HepG2 (cell line): ENCODE data around the gene MAPK4. TPM values are rescaled to one million over a fixed set of nuclear protein-coding genes. Genes with fewer than 3 reads are reported as not detected.

ENCODE experiments used
- ATAC-seq: fragments of 200-7000 bp; cut with Tn5 transposase; 3 replicates; pipeline ENCODE4 v1.9.1; 2020; ENCODE audit warnings: mild to moderate bottlenecking, moderate library complexity
- BruUV-seq: library from RNA; stranded (reverse); fragments of 400-500 nt; replicated peaks from 2 replicates; lab custom pipeline; 2021; lab: Mats Ljungman, UMichigan
- CTCF ChIA-PET: fragments of 300-600 bp; formaldehyde crosslinking; extraction: SDS; loops from one replicate; lab custom pipeline; 2021; ENCODE audit warnings: low total read pairs, inconsistent platforms, low intra/inter-chr PET ratio; lab: Yijun Ruan, JAX
- POLR2A ChIA-PET: fragments of 350-600 bp; sonication (Branson Sonifier 250); formaldehyde crosslinking; loops from one replicate; lab custom pipeline; 2020; ENCODE audit warnings: antibody characterized with exemption, inconsistent platforms; lab: Yijun Ruan, JAX
- DNase-seq: peaks from one replicate; pipeline ENCODE4 v3.0.0-alpha.2; 2015; ENCODE audit warnings: low spot score
- FAIRE-seq: peaks from 3 replicates; lab custom pipeline; 2011; peaks lifted over from hg19 to GRCh38; lab: Jason Lieb, UNC
- H2AFZ ChIP-seq: one replicate; pipeline ENCODE4 v1.6.1; 2011; ENCODE audit warnings: low read length, inconsistent platforms
- H3K27ac ChIP-seq: fragments of 300-600 bp; 3 replicates; pipeline ENCODE4 v1.8.0; 2011; ENCODE audit warnings: mixed run types, mild to moderate bottlenecking, mixed read lengths, low read length, inconsistent platforms; ENCODE audit not compliant: insufficient read depth; ENCODE audit errors: extremely low read length
- H3K27me3 ChIP-seq, 2 experiments: fragments of 200-600 bp in 1 of 2; 2 replicates in 1 of 2; 3 replicates in 1 of 2; pipeline versions ENCODE4 v1.6.0 to v1.8.0; 2011; ENCODE audit warnings: low read length in 2 of 2, mild to moderate bottlenecking in 2 of 2, moderate library complexity in 2 of 2, inconsistent platforms in 1 of 2; ENCODE audit not compliant: insufficient read depth in 2 of 2, control insufficient read depth in 1 of 2
- H3K36me3 ChIP-seq, 2 experiments: fragments of 200-600 bp in 1 of 2; replicated peaks in 1 of 2; 2 replicates in 1 of 2; 3 replicates in 1 of 2; pipeline versions ENCODE4 v1.5.1 to v1.8.0; 2011; ENCODE audit warnings: low read length in 2 of 2, inconsistent platforms in 1 of 2; ENCODE audit not compliant: insufficient read depth in 2 of 2, control insufficient read depth in 1 of 2
- H3K4me1 ChIP-seq: 2 replicates; pipeline ENCODE4 v1.5.1; 2012; ENCODE audit warnings: low read length, inconsistent platforms; ENCODE audit not compliant: insufficient read depth
- H3K4me2 ChIP-seq: 2 replicates; pipeline ENCODE4 v1.6.0; 2011; ENCODE audit warnings: low read depth, low read length, inconsistent platforms
- H3K4me3 ChIP-seq, 3 experiments: fragments of 200-600 bp in 1 of 3; sonication (generic), shearing (Covaris generic) in 1 of 3; replicated peaks in 1 of 3; 2 replicates each; pipeline ENCODE4 v1.5.1; 2011 to 2016; ENCODE audit warnings: low read length in 3 of 3, inconsistent platforms in 2 of 3, low read depth in 2 of 3, mild to moderate bottlenecking in 2 of 3, control low read depth in 1 of 3, mixed read lengths in 1 of 3; ENCODE audit not compliant: insufficient read depth in 1 of 3
- H3K79me2 ChIP-seq: one replicate; pipeline ENCODE4 v1.6.1; 2011; ENCODE audit warnings: low read length, inconsistent platforms; ENCODE audit not compliant: insufficient read depth
- H3K9ac ChIP-seq: 2 replicates; pipeline ENCODE4 v1.6.0; 2011; ENCODE audit warnings: mild to moderate bottlenecking, low read depth, low read length, inconsistent platforms; ENCODE audit not compliant: insufficient read depth
- H3K9me3 ChIP-seq: 2 replicates; pipeline ENCODE4 v1.5.1; 2012; ENCODE audit warnings: mild to moderate bottlenecking, low read length
- H4K20me1 ChIP-seq: 2 replicates; pipeline ENCODE4 v1.6.0; 2011; ENCODE audit warnings: inconsistent platforms, mild to moderate bottlenecking, low read length, moderate library complexity; ENCODE audit not compliant: insufficient read depth
- ATF4 ChIP-seq, 2 experiments: fragments of 450-650 bp in 1 of 2; sonication (generic) in 1 of 2; formaldehyde crosslinking; IDR thresholded peaks; 2 replicates each; pipeline versions ENCODE4 v1.5.0 to v1.8.0; 2020 to 2022; ENCODE audit warnings: mild to moderate bottlenecking in 1 of 2, missing genetic modification reagents in 1 of 2
- EHMT2 ChIP-seq: fragments of 200-600 bp; sonication (generic); IDR thresholded peaks from 2 replicates; pipeline ENCODE4 v1.7.0; 2017; ENCODE audit warnings: antibody characterized with exemption, low read depth, low read length, borderline replicate concordance
- ELF1 ChIP-seq: sonication (generic); formaldehyde crosslinking; IDR thresholded peaks from 2 replicates; pipeline ENCODE4 v1.4.0; 2020; ENCODE audit warnings: missing genetic modification reagents
- GABPB1 ChIP-seq: IDR thresholded peaks from 2 replicates; pipeline ENCODE4 v1.6.1; 2016; ENCODE audit warnings: mild to moderate bottlenecking, missing genetic modification reagents, moderate library complexity, missing compliant biosample characterization
- NAIF1 ChIP-seq: sonication (generic); formaldehyde crosslinking; IDR thresholded peaks from 2 replicates; pipeline ENCODE4 v1.5.0; 2020; ENCODE audit warnings: mild to moderate bottlenecking, missing genetic modification reagents, borderline replicate concordance
- NR2C2 ChIP-seq: sonication (generic); formaldehyde crosslinking; IDR thresholded peaks from 2 replicates; pipeline ENCODE4 v1.4.0; 2020; ENCODE audit warnings: missing genetic modification reagents, mild to moderate bottlenecking, moderate library complexity, borderline replicate concordance
- ONECUT2 ChIP-seq: sonication (generic); formaldehyde crosslinking; IDR thresholded peaks from 2 replicates; pipeline ENCODE4 v1.4.0; 2020; ENCODE audit warnings: missing genetic modification reagents
- PRDM4 ChIP-seq: sonication (generic); formaldehyde crosslinking; IDR thresholded peaks from 2 replicates; pipeline ENCODE4 v1.9.0; 2021; ENCODE audit warnings: missing genetic modification reagents, borderline replicate concordance
- SRSF4 ChIP-seq: fragments of 200-400 bp; formaldehyde crosslinking; IDR thresholded peaks from one replicate; pipeline ENCODE4 v1.6.1; 2018; ENCODE audit warnings: mild to moderate bottlenecking, low read depth, low read length, moderate library complexity; ENCODE audit not compliant: poor library complexity, severe bottlenecking
- TEAD2 ChIP-seq: sonication (generic); formaldehyde crosslinking; IDR thresholded peaks from 2 replicates; pipeline ENCODE4 v1.9.0; 2021; ENCODE audit warnings: missing genetic modification reagents
- XBP1 ChIP-seq: sonication (generic); formaldehyde crosslinking; IDR thresholded peaks from 2 replicates; pipeline ENCODE4 v1.5.0; 2020; ENCODE audit warnings: missing genetic modification reagents
- ZFP37 ChIP-seq: sonication (generic); formaldehyde crosslinking; IDR thresholded peaks from 2 replicates; pipeline ENCODE4 v1.4.0; 2020; ENCODE audit warnings: missing genetic modification reagents, borderline replicate concordance
- ZNF124 ChIP-seq: sonication (generic); formaldehyde crosslinking; IDR thresholded peaks from 2 replicates; pipeline ENCODE4 v1.4.0; 2020; ENCODE audit warnings: missing genetic modification reagents
- ZNF275 ChIP-seq: sonication (generic); formaldehyde crosslinking; IDR thresholded peaks from 2 replicates; pipeline ENCODE4 v1.8.0; 2022; ENCODE audit warnings: missing genetic modification reagents, mild to moderate bottlenecking, inconsistent platforms, borderline replicate concordance
- ZSCAN5A ChIP-seq: sonication (generic); formaldehyde crosslinking; IDR thresholded peaks from 2 replicates; pipeline ENCODE4 v1.8.0; 2022; ENCODE audit warnings: mild to moderate bottlenecking, missing genetic modification reagents, borderline replicate concordance
- WGBS: methylation state at CpG from one replicate; pipeline ENCODE4 v1.1.6; 2017; ENCODE audit warnings: low lambda C conversion rate; 5-methylcytosine and 5-hydroxymethylcytosine counted together
- in situ Hi-C: cut with HindIII; loops from 2 replicates; pipeline ENCODE4 v1.10.0; 2017; ENCODE audit warnings: low pct_unique_long_range_greater_than_20kb; ENCODE audit not compliant: extremely low pct_ligation_motif_present
- intact Hi-C: fragments of 100-400 bp; cut with micrococcal nuclease; formaldehyde crosslinking; loops from one replicate; pipeline ENCODE4 v1.10.0; 2022; ENCODE audit not compliant: unreplicated experiment
- polyA plus RNA-seq, 8 experiments: library from polyadenylated mRNA; depleted of rRNA in 3 of 8; stranded (reverse) in 7 of 8; unstranded in 1 of 8; fragments of >200 nt; fragmentation: Illumina TruSeq in 4 of 8; extraction: Trizol in 4 of 8; gene quantifications; 2 replicates each; pipeline versions ENCODE4 v1.2.1 to v1.2.3, GENCODE V29; 2011 to 2016; ENCODE audit warnings: low read depth in 4 of 8, missing spikeins in 1 of 8, mixed read lengths in 1 of 8; ENCODE audit not compliant: insufficient read depth in 1 of 8
- total RNA-seq, 5 experiments: library from RNA; depleted of rRNA; stranded (reverse); fragments of >200 nt; fragmentation: Illumina TruSeq; extraction: Trizol; gene quantifications; 2 replicates each; pipeline ENCODE4 v1.2.3, GENCODE V29; 2016; ENCODE audit warnings: low read depth in 1 of 5
- TF ChIP-seq, protein P1 (sequence below): sonication (generic); formaldehyde crosslinking; IDR thresholded peaks from 2 replicates; pipeline ENCODE4 v1.4.0; 2020; ENCODE audit warnings: mild to moderate bottlenecking, missing genetic modification reagents

The MAPK4 gene
- total and polyA plus RNA-seq, 2 of the 13 experiments (the other 11 are each of a cell fraction or from before 2014, with no cell fraction given), result not detected

GRCh38 chr18:50715919-50716318 is 156.0 kb downstream of the MAPK4 start:
- TF ChIP-seq ZSCAN5A (CRISPR knock-in tag) (no peak), NAIF1 (CRISPR knock-in tag) (no peak), XBP1 (CRISPR knock-in tag) (no peak), ATF4 (CRISPR knock-in tag; IDR thresholded peaks at IDR 0.05) (no peak), SRSF4 (no peak), TEAD2 (CRISPR knock-in tag) (no peak), ZFP37 (no peak), ONECUT2 (CRISPR knock-in tag) (no peak), ZNF275 (CRISPR knock-in tag) (no peak), ELF1 (CRISPR knock-in tag) (no peak), PRDM4 (no peak), NR2C2 (CRISPR knock-in tag) (no peak), GABPB1 (CRISPR knock-in tag) (no peak), ZNF124 (CRISPR knock-in tag) (no peak), EHMT2 (no peak)
- TF ChIP-seq, protein P1, sequence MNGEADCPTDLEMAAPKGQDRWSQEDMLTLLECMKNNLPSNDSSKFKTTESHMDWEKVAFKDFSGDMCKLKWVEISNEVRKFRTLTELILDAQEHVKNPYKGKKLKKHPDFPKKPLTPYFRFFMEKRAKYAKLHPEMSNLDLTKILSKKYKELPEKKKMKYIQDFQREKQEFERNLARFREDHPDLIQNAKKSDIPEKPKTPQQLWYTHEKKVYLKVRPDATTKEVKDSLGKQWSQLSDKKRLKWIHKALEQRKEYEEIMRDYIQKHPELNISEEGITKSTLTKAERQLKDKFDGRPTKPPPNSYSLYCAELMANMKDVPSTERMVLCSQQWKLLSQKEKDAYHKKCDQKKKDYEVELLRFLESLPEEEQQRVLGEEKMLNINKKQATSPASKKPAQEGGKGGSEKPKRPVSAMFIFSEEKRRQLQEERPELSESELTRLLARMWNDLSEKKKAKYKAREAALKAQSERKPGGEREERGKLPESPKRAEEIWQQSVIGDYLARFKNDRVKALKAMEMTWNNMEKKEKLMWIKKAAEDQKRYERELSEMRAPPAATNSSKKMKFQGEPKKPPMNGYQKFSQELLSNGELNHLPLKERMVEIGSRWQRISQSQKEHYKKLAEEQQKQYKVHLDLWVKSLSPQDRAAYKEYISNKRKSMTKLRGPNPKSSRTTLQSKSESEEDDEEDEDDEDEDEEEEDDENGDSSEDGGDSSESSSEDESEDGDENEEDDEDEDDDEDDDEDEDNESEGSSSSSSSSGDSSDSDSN (CRISPR knock-in tag), result no peak
- DNase-seq (no peak), FAIRE-seq (no peak), ATAC-seq (no peak)
- ChIA-PET CTCF (no interaction called here), POLR2A (no interaction called here)
- no peaks in the 10 kb centered on the region for H3K79me2 ChIP-seq
- H3K27me3 ChIP-seq, result no peaks in the 10 kb centered on the region; a peak in 2 of 5 replicates
- H3K9me3 ChIP-seq, result no peaks in the 10 kb centered on the region
- H4K20me1 ChIP-seq, result no peaks in the 10 kb centered on the region
- no peak overlapping the region for H3K4me2 ChIP-seq
- no peak overlapping the region for H3K9ac ChIP-seq
- intact Hi-C loops (no loop called here), in situ Hi-C loops (no loop called here)
- no peaks in the 10 kb centered on the region for H3K4me1 ChIP-seq
- H3K4me3 ChIP-seq, result no peak overlapping the region
- no peak overlapping the region for H3K27ac ChIP-seq
- WGBS, result 41% methylated on average over 7 of the region's 7 CpGs
- no peaks in the 10 kb centered on the region for H3K36me3 ChIP-seq
- BruUV-seq, result no TSS peak
- no peak overlapping the region for H2AFZ ChIP-seq
